ENCODE measurements around the gene SH3PXD2A.

Gene SH3PXD2A

DNA sequence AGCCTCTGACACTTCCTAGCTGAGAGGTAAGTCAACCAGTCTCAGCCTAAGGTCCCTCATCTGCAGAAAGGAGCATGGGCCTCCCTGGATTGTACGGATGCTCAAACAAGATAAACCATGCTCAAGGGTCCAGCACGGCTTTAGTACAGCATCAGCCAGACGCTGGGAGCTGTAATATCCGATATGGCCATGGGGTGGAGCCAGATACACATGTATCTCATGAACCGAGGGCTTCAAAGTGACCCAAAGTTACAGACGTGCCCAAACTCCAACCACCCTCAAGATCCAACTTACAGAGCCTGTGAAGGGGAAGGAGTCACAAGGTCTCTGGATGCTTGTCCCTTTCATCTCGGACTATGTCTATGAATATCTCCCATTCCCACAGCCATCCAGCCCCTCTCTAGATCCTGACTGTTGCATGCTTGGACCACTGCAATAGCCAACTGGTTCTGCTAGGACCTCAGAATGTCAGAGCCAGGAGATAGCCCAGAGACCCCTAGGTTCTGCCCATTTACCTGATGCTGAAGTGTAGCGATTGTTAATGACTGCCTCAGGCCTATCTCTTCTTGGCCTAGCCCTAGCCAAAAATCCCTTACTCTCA lies 142.4 kb downstream of the SH3PXD2A start:
- DNase-seq (ENCODE audit: insufficient read length, low spot score) (no peak), FAIRE-seq (no peak)

GRCh38 chr10:103712146-103712545 lies 143.2 kb downstream of the SH3PXD2A start:
- TF ChIP-seq POLR2A (IDR thresholded peaks at IDR 0.05; ENCODE audit: low read depth, low read length), result no peak
- FAIRE-seq, result no peak

More for the DNA sequence above, 142.4 kb downstream of the SH3PXD2A start:
- TF ChIP-seq POLR2A (IDR thresholded peaks at IDR 0.05; ENCODE audit: low read depth, low read length), result no peak

DNA sequence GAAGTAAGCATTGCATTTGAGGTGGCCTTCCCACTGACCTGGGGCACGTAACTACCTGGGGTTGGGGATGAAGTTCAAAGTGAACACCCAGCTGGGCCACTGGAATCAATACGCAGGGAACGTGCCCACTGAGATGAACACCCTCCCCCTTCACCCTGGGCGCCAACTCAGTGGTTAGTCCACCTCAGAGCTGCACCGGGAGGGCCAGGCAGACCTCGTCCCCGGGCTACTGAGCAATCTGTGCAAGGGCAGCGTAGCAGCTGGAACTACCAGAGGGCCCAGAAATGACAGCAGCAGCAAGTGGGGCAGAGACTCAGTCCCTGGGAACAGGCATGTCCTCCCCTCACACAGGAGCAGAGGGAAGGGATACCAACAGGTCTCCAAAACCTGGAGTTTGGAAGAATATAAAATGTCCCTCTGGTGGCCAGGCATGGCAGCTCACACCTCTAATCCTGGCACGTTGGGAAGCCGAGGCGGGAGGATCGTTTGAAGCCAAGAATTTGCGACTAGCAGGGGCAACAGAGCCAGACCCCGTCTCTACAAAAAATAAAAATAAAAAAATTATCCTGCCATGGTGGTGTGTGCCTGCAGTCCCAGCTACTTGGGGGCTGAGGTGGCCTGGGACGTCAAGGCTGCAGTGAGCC lies 143.9 kb downstream of the SH3PXD2A start:
- FAIRE-seq (no peak), DNase-seq (ENCODE audit: insufficient read length, low spot score) (no peak)
- no peak for TF ChIP-seq POLR2A (IDR thresholded peaks at IDR 0.05; ENCODE audit: low read depth, low read length)

More at GRCh38 chr10:103712146-103712545, 143.2 kb downstream of the SH3PXD2A start:
- no peak for DNase-seq (ENCODE audit: insufficient read length, low spot score)

DNA sequence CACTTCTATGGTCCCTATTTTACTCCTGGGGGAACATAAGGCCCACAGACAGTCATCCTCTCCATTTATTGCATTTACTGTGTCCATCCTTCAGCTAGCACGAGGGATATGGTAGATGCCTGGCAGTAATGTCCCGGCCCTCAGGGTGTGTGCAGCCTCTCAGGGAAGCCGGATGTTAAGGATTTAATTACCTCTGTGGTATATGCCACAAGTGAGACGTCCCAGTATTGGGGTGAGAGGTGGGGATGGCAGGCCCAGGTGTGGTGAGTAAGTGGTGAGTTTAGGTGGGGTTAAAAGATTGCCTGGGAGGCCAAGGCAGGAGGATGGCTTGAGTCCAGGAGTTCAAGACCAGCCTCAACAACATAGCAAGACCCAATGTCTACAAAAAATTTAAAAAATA lies 144.9 kb downstream of the SH3PXD2A start:
- FAIRE-seq (no peak), DNase-seq (ENCODE audit: insufficient read length, low spot score) (no peak)
- TF ChIP-seq POLR2A (IDR thresholded peaks at IDR 0.05; ENCODE audit: low read depth, low read length), result no peak

DNA sequence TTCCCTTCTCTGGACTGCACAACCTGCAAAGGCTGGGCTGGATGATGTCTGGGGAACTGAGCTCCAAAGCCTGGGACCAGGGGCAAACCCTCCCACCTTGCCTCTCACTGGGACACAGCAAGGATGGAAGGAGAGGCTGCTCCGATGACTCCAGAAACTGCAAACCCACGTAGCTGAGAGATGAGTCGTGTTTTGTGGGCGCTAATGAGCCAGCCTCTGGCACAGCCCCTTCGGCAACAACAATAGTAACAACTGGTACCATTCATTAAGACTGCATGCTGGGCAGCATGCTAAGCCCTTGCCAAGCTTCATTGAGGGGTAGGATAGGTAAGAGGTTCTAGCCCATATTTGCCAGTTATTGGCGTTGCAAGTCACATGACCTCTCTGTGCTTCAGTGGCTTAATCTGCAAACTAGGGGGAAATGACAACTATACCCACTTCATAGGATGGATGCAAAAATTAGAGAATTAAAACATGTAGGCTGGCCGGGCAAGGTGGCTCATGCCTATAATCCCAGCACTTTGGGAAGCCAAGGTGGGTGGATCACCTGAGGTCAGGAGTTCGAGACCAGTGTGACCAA lies 145.9 kb downstream of the SH3PXD2A start:
- no peak for FAIRE-seq
- peak; percentile 89 for DNase-seq (ENCODE audit: insufficient read length, low spot score)
- no peak for TF ChIP-seq POLR2A (IDR thresholded peaks at IDR 0.05; ENCODE audit: low read depth, low read length)

DNA sequence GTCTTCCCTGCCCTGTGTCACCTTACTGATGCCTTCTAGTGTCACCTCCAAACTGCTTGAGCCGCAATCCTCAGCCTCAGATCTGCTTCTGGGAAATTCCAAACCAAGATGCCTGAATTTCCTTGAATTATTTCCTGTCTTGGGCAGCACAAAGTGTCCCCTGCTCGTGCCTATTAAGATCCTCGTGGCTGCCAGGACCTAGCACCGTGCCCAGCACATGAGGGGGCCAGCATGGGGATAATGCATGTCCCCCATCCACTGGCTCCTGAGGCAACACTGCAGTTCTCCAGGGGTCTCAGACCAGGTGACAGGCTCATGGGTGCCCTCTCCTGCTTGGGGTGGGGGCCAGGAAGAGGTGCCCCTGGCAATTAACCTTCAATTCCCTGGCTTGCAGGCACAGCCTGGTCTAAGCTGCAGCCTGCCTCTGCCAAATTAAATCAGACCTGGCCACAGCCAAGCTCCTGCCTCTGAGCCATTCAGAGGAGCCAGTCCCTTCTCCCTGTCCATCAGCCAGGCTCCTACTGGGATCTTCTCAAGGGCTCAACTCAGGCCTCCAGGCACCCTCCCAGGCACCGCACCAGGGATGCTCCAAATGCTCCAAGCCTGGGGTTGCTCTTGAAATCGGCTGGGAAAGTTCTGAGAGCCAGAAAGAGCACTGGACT lies 146.6 kb downstream of the SH3PXD2A start:
- no peak for TF ChIP-seq POLR2A (IDR thresholded peaks at IDR 0.05; ENCODE audit: low read depth, low read length)
- DNase-seq (ENCODE audit: insufficient read length, low spot score), result no peak
- FAIRE-seq, result no peak

GRCh38 chr10:103707956-103708626 lies 147.3 kb downstream of the SH3PXD2A start:
- no peak for FAIRE-seq
- no peak for TF ChIP-seq POLR2A (IDR thresholded peaks at IDR 0.05; ENCODE audit: low read depth, low read length)
- no peak for DNase-seq (ENCODE audit: insufficient read length, low spot score)

DNA sequence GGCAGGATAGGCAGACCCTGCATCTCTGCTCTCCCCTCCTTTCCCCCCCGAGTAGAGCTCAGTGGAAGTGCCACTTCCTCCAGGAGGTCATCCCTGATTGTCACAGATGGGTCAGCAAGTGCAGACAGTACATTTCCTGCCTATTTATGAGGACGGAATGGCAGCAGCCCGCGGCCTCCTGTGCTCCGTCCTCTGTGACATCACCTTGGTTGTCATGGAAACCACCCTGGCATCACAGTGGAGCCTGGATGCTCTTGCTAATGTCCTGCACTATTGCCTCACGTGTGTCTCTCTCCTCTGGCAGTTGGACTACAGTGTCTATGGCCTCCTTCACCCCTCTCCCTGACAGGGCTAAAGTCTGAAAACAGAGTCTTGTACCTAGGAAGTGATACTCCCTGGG lies 148.6 kb downstream of the SH3PXD2A start:
- no peak for TF ChIP-seq POLR2A (IDR thresholded peaks at IDR 0.05; ENCODE audit: low read depth, low read length)
- no peak for DNase-seq (ENCODE audit: insufficient read length, low spot score)
- FAIRE-seq, result no peak

- FAIRE-seq (no peak), DNase-seq (ENCODE audit: insufficient read length, low spot score) (no peak)
These were observed 149.3 kb downstream of the SH3PXD2A start for GRCh38 chr10:103706047-103706446.

DNA sequence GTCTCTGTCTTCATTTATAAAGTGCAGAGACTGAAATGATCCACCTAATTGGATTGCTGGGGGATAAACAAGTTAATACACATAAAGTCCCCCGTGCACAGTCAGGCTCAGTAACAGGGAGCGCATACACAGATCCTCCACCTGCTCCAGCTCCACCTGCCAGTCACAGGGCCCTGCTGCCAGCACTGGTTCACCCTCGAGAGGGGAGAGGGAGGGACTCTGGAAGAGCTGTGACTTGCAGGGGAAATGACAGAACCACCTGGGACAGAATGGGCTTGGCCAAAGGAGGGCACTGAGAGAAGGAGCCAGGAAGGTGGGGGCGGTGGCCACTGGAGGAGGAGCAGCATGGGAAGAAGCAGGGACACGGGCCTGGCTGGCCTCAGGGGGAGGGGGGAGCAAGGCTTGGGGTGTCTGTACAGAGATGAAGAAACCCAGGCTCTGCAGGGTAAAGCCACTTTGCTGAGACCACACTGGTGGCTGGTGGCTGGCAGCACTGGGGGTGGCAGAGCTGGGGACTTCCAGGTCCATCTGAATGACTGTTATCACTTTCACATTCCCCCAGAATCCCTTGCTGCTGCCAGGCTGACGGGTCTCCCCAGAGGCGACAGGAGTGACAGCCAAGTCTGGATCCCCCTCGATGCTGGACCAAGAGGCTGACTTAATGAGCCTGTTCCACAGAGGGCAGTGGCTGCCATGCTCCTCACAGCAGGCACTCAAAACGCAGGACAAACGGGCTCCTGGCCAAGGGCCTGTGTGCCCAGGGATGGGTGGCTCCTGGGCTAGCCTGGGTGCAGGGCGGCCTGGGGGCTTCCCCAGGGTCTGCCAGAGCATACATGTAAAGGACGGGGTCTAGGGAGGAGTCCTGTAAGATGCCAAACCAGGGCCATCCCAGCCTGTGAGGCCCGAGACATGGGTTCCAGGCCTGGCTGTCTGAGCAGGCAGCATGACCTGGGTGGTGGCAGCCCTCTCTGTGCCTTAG lies 151.1 kb downstream of the SH3PXD2A start:
- DNase-seq (ENCODE audit: insufficient read length, low spot score) (no peak), FAIRE-seq (no peak)
- no peak for TF ChIP-seq POLR2A (IDR thresholded peaks at IDR 0.05; ENCODE audit: low read depth, low read length)

More at GRCh38 chr10:103706047-103706446, 149.3 kb downstream of the SH3PXD2A start:
- TF ChIP-seq POLR2A (IDR thresholded peaks at IDR 0.05; ENCODE audit: low read depth, low read length), result no peak

GRCh38 chr10:103701380-103702222 lies 153.8 kb downstream of the SH3PXD2A start:
- no peak for DNase-seq (ENCODE audit: insufficient read length, low spot score)
- no peak for FAIRE-seq
- no peak for TF ChIP-seq POLR2A (IDR thresholded peaks at IDR 0.05; ENCODE audit: low read depth, low read length)

GRCh38 chr10:103700436-103700715 lies 155.0 kb downstream of the SH3PXD2A start:
- DNase-seq (ENCODE audit: insufficient read length, low spot score) (no peak), FAIRE-seq (no peak)
- TF ChIP-seq POLR2A (IDR thresholded peaks at IDR 0.05; ENCODE audit: low read depth, low read length), result no peak

Measured in H54 (cell line).